HepG2 (cell line): Measurements from ENCODE around the gene FGFR3. TPM values are rescaled to one million over a fixed set of nuclear protein-coding genes. Genes with fewer than 3 reads are reported as not detected.

Source experiments
- ASH2L ChIP-seq: fragments of 300-600, 200-600 bp; sonication (generic); IDR thresholded peaks from 2 replicates; pipeline ENCODE4 v1.7.0; 2017; ENCODE audit warnings: low read depth, mild to moderate bottlenecking, moderate library complexity, mixed read lengths, low read length; ENCODE audit not compliant: insufficient read length
- DPF2 ChIP-seq: sonication (generic); formaldehyde crosslinking; IDR thresholded peaks from 2 replicates; pipeline ENCODE4 v1.4.0; 2020; ENCODE audit warnings: mild to moderate bottlenecking, low read depth, missing genetic modification reagents, borderline replicate concordance
- HES4 ChIP-seq: sonication (generic); formaldehyde crosslinking; IDR thresholded peaks from 2 replicates; pipeline ENCODE4 v1.9.0; 2021; ENCODE audit warnings: mild to moderate bottlenecking, missing genetic modification reagents, borderline replicate concordance
- HNRNPH1 ChIP-seq: fragments of 200-400 bp; formaldehyde crosslinking; optimal IDR thresholded peaks from 2 replicates; pipeline ENCODE3; 2017; ENCODE audit warnings: mild to moderate bottlenecking, low read depth, low read length
- KLF12 ChIP-seq: sonication (generic); formaldehyde crosslinking; IDR thresholded peaks from 2 replicates; pipeline ENCODE4 v1.4.0; 2020; ENCODE audit warnings: missing genetic modification reagents, borderline replicate concordance
- MED1 ChIP-seq: sonication (generic); formaldehyde crosslinking; IDR thresholded peaks from 2 replicates; pipeline ENCODE4 v1.4.0; 2020; ENCODE audit warnings: missing genetic modification reagents
- NAIF1 ChIP-seq: sonication (generic); formaldehyde crosslinking; IDR thresholded peaks from 2 replicates; pipeline ENCODE4 v1.5.0; 2020; ENCODE audit warnings: mild to moderate bottlenecking, missing genetic modification reagents, borderline replicate concordance
- NKX3-1 ChIP-seq: sonication (generic); formaldehyde crosslinking; IDR thresholded peaks from 2 replicates; pipeline ENCODE4 v1.5.0; 2020; ENCODE audit warnings: missing genetic modification reagents
- RARA ChIP-seq: IDR thresholded peaks from 2 replicates; pipeline ENCODE4 v1.6.1; 2016; ENCODE audit warnings: missing genetic modification reagents, missing compliant biosample characterization
- RFX3 ChIP-seq: IDR thresholded peaks from 2 replicates; pipeline ENCODE4 v1.6.1; 2016; ENCODE audit warnings: missing biosample characterization, missing genetic modification reagents
- SNRNP70 ChIP-seq: fragments of 200-400 bp; formaldehyde crosslinking; IDR thresholded peaks from 2 replicates; pipeline ENCODE4 v1.6.1; 2017; ENCODE audit warnings: mild to moderate bottlenecking, low read depth, low read length, moderate library complexity
- SP2 ChIP-seq: sonication (generic); formaldehyde crosslinking; IDR thresholded peaks from 2 replicates; pipeline ENCODE4 v1.5.1; 2020; ENCODE audit warnings: mild to moderate bottlenecking, missing genetic modification reagents
- SRSF9 ChIP-seq: fragments of 200-400 bp; formaldehyde crosslinking; IDR thresholded peaks from 2 replicates; pipeline ENCODE4 v1.6.1; 2018; ENCODE audit warnings: borderline replicate concordance, mild to moderate bottlenecking, low read depth, low read length; ENCODE audit not compliant: insufficient read depth, poor library complexity, severe bottlenecking
- TGIF2 ChIP-seq: IDR thresholded peaks from 2 replicates; pipeline ENCODE4 v1.6.1; 2016; ENCODE audit warnings: control low read depth, missing compliant biosample characterization
- ZFP37 ChIP-seq: sonication (generic); formaldehyde crosslinking; IDR thresholded peaks from 2 replicates; pipeline ENCODE4 v1.4.0; 2020; ENCODE audit warnings: missing genetic modification reagents, borderline replicate concordance
- ZIK1 ChIP-seq: sonication (generic); formaldehyde crosslinking; IDR thresholded peaks from 2 replicates; pipeline ENCODE4 v1.5.0; 2020; ENCODE audit warnings: mild to moderate bottlenecking, low read depth, missing genetic modification reagents, borderline replicate concordance
- ZMYM2 ChIP-seq: sonication (generic); formaldehyde crosslinking; IDR thresholded peaks from 2 replicates; pipeline ENCODE4 v1.8.0; 2022; ENCODE audit warnings: mild to moderate bottlenecking, missing genetic modification reagents
- ZNF280D ChIP-seq: sonication (generic); formaldehyde crosslinking; IDR thresholded peaks from 2 replicates; pipeline ENCODE4 v1.5.1; 2020; ENCODE audit warnings: mild to moderate bottlenecking, missing genetic modification reagents
- ZNF589 ChIP-seq: sonication (generic); formaldehyde crosslinking; conservative IDR thresholded peaks from 2 replicates; pipeline ENCODE4 v1.8.0; 2022; ENCODE audit warnings: mild to moderate bottlenecking, moderate library complexity, missing genetic modification reagents
- ZNF891 ChIP-seq: sonication (generic); formaldehyde crosslinking; IDR thresholded peaks from 2 replicates; pipeline ENCODE4 v1.5.0; 2020; ENCODE audit warnings: mild to moderate bottlenecking, missing genetic modification reagents
- polyA plus RNA-seq, 8 experiments: library from polyadenylated mRNA; depleted of rRNA in 3 of 8; stranded (reverse) in 7 of 8; unstranded in 1 of 8; fragments of >200 nt; fragmentation: Illumina TruSeq in 4 of 8; extraction: Trizol in 4 of 8; gene quantifications; 2 replicates each; pipeline versions ENCODE4 v1.2.1 to v1.2.3, GENCODE V29; 2011 to 2016; ENCODE audit warnings: low read depth in 4 of 8, missing spikeins in 1 of 8, mixed read lengths in 1 of 8; ENCODE audit not compliant: insufficient read depth in 1 of 8
- total RNA-seq, 5 experiments: library from RNA; depleted of rRNA; stranded (reverse); fragments of >200 nt; fragmentation: Illumina TruSeq; extraction: Trizol; gene quantifications; 2 replicates each; pipeline ENCODE4 v1.2.3, GENCODE V29; 2016; ENCODE audit warnings: low read depth in 1 of 5
- TF ChIP-seq, protein P1 (sequence below): sonication (generic); formaldehyde crosslinking; IDR thresholded peaks from 2 replicates; pipeline ENCODE4 v1.9.0; 2022; ENCODE audit warnings: low read depth, missing genetic modification reagents
- TF ChIP-seq, protein P2 (sequence below): sonication (generic); formaldehyde crosslinking; IDR thresholded peaks from 2 replicates; pipeline ENCODE4 v1.9.0; 2021; ENCODE audit warnings: missing genetic modification reagents, borderline replicate concordance
- TF ChIP-seq, protein P3 (sequence below): sonication (generic); formaldehyde crosslinking; IDR thresholded peaks from 2 replicates; pipeline ENCODE4 v1.4.0; 2020; ENCODE audit warnings: missing genetic modification reagents

FGFR3 gene
- total and polyA plus RNA-seq, 2 of the 13 experiments (the other 11 are each of a cell fraction or from before 2014, with no cell fraction given): 103 to 109 TPM

GRCh38 chr4:1856071-1856942 is 63.2 kb downstream of the FGFR3 start, which contains the start of gene LETM1 (continued):
- TF ChIP-seq, protein P1, sequence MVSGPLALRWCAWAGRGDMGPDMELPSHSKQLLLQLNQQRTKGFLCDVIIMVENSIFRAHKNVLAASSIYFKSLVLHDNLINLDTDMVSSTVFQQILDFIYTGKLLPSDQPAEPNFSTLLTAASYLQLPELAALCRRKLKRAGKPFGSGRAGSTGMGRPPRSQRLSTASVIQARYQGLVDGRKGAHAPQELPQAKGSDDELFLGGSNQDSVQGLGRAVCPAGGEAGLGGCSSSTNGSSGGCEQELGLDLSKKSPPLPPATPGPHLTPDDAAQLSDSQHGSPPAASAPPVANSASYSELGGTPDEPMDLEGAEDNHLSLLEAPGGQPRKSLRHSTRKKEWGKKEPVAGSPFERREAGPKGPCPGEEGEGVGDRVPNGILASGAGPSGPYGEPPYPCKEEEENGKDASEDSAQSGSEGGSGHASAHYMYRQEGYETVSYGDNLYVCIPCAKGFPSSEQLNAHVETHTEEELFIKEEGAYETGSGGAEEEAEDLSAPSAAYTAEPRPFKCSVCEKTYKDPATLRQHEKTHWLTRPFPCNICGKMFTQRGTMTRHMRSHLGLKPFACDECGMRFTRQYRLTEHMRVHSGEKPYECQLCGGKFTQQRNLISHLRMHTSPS (CRISPR knock-in tag): no peak; the same call in 1 of the 2 replicates
- TF ChIP-seq ZIK1 (CRISPR knock-in tag) (peak; percentile 18; the same call in 1 of the 2 replicates), HNRNPH1 (no peak), ASH2L (peak; percentile 51), RARA (no peak), NKX3-1 (CRISPR knock-in tag) (peak; percentile 36; the same call in 1 of the 2 replicates), ZMYM2 (CRISPR knock-in tag) (0 out of 2 replicates have a peak, but pooled peaks have one; percentile 44), ZNF891 (CRISPR knock-in tag) (peak; percentile 88; the same call in 1 of the 2 replicates), TGIF2 (0 out of 2 replicates have a peak, but pooled peaks have one; percentile 49), SRSF9 (no peak), ZNF589 (CRISPR knock-in tag) (peak; percentile 28; the same call in 1 of the 2 replicates), KLF12 (CRISPR knock-in tag) (peak; percentile 77), ZFP37 (no peak), ZNF280D (CRISPR knock-in tag) (no peak), NAIF1 (CRISPR knock-in tag) (no peak; the same call in 1 of the 2 replicates), HES4 (CRISPR knock-in tag) (no peak), DPF2 (CRISPR knock-in tag) (no peak), SNRNP70 (no peak), RFX3 (CRISPR knock-in tag) (no peak), MED1 (peak; percentile 75), SP2 (no peak)
- TF ChIP-seq, protein P2, sequence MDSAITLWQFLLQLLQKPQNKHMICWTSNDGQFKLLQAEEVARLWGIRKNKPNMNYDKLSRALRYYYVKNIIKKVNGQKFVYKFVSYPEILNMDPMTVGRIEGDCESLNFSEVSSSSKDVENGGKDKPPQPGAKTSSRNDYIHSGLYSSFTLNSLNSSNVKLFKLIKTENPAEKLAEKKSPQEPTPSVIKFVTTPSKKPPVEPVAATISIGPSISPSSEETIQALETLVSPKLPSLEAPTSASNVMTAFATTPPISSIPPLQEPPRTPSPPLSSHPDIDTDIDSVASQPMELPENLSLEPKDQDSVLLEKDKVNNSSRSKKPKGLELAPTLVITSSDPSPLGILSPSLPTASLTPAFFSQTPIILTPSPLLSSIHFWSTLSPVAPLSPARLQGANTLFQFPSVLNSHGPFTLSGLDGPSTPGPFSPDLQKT (CRISPR knock-in tag): no peak
- TF ChIP-seq, protein P3, sequence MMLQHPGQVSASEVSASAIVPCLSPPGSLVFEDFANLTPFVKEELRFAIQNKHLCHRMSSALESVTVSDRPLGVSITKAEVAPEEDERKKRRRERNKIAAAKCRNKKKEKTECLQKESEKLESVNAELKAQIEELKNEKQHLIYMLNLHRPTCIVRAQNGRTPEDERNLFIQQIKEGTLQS: no peak
